Measurements from ENCODE around the gene NEIL3.
"Not testable (repeated sequence)": the region's sequence is repeated elsewhere in the genome, so short reads cannot be mapped to it uniquely, and the experiment has no call there.

NEIL3 gene

DNA sequence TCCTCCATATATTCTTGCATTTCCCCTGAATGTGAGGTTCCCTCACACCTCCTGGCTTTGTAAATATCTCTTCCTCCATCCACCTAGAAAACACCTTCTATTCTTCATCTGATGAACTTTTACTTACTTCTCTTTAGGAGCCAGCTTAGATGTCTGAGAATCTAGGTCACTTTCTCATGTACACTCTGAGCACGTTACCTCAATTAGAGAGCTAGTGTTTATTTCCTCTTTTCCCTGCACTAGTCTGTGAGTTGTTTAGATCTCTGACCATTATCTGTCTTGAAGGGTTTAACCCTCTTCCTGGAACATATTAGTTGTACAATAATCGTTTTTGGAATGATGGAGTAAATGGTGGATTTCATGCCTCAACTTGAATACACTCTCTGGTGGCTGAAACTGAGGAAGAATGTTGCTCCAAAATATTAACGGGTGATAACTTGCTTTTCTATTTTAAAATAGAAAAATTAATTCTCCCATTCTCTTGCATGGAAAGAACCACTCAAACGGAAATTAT lies 8.5 kb upstream of the NEIL3 start:
- DNase-seq (ENCODE audit: low read depth in 2 of 2), result no peak

DNA sequence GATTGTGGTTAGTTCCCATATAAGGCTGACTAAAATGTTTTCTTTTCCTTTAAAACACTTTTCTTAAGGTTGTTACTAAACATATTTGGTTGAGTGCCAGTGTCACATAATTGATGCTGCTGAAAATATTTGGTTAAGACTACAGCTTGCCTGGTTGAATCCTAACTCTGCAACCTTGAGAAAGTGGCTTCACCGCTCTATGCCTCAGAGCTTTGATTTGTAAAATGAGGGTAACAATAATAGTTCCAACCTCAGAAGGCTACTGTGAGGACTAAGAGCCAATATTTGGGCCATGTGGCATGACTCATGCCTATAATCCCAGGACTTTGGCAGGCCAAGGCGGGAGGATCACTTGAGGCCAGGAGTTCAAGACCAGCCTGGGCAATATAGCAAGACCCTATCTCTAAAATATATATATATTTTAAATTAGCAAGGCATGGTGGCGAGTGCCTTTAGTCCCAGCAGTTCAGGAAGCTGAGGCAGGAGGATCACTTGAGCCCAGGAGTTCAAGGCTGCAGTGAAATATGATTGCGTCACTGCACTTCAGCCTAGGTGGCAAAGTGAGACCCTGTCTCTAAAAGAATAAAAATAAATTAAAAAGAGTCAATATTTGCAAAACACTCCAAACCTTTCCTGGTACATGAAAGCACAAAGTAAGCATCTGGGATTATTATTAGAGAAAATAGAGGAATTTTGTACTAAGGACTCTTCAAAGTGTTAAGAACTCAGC lies 7.1 kb upstream of the NEIL3 start:
- DNase-seq (ENCODE audit: low read depth in 2 of 2), result no peak

DNA sequence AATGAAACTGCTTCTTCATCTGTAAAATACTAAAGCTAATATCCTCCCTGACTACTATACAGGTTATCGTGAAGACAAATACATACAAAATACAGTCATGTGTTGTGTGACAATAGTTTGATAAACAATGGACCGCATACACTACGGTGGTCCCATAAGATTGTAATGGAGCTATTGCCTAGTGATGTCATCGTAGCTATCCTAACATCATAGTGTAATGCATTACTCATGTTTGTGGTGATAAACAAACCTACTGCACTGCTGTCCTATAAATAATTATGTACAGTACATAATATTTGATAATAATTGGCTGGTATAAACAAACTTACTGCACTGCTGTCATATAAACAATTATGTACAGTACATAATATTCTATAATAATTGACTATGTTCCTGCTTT lies 5.6 kb upstream of the NEIL3 start:
- DNase-seq (ENCODE audit: low read depth in 2 of 2), result no peak

DNA sequence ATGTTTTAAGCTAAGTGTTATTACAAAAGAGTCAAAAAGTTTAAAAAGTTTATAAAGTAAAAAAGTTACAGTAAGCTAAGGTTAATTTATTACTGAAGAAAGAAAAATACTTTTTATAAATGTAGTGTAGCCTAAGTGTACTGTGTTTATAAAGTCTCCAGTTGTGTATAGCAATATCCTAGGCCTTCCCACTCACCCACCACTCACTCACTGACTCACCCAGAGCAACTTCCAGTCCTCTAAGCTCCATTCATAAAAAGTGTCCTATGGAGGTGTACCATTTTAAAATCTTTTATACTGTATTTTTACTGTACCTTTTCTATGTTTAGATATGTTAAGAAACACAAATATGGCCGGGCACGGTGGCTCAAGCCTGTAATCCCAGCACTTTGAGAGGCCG lies 4.8 kb upstream of the NEIL3 start:
- DNase-seq (ENCODE audit: low read depth in 2 of 2), result not testable (repeated sequence)

DNA sequence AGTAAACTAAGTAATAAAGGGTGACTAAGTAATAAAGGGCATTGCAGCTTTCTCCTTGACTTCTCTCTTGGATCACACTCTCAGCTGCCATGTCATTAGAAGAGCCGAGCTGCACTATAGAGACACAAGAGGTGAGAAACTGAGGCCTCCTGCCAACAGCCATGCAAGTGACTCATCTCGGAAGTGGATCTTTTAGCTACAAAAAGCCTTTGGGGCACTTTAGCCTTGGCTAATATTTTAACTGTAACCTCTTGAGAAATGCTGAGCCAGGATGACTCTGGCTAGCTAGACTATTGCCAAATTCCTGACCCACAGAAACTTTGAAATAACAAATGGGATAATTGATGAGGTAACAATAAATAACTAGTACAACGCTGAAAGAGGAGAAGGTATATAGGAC lies 1.5 kb upstream of the NEIL3 start:
- no peak for DNase-seq (ENCODE audit: low read depth in 2 of 2)

DNA sequence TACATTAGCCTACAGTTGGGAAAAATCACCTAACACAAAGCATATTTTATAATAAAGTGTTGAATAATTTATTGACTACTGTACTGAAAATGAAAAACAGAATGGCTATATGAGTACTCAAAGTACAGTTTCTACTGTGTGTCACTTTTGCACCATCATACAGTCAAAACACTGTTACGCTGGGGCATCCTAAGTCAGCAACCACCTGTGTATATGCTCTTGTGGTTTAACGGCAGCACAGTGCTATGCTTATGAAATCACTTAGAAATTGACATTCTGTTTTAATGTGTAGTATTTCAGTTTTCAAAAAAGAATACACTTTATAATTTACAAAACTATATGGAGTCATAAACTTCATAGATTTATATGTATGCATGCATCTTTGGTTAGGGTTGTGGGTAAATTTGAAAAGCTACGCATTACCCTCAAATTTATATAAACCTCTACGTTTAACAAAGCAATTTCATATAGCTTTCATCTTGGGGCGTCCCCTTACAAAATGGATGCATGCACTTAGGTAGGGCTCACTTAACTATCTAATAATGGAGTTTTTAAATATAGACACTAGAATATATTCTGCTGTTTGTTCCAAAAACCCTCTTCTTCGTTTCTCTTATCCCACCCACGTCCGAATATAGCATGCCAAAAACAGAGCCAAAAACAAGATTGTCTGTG lies 690 bp upstream of the NEIL3 start:
- no peak for DNase-seq (ENCODE audit: low read depth in 2 of 2)

DNA sequence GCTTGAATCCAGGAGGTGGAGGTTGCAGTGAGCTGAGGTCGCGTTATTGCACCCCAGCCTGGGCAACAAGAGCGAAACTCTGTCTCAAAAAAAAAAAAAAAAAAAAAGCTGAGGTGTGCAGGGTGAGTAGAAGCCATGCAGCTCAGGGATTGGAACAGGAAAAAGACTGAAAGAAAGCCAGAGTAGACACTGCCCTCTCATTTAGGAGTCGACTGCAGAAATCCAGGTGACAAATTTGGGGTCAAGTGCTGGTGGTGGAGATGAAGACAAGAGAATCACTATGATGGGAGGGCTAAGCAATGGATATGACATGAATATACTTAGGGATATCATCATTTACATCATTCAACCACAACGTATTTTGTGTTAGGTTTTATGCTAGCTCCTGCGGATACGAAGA lies 1.9 kb downstream of the NEIL3 start:
- no peak for DNase-seq (ENCODE audit: low read depth in 2 of 2)

DNA sequence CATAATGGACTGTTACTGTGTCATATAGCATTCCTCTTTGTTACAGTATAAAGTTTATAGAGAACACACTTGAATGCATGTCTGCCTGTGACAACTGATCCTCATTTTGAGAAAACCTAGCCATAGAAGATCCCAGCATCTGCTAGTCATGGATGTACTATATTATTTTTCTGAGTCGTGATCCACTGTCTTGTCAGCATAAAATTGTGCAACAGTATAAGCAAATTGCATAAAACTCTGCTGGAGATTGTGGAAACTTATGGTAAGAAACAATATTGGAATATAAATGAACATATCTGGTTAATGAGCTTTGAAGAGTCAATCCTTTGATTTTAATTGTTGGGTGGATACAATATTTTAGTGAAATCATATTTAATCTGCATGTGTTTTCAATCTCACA lies 3.6 kb downstream of the NEIL3 start:
- DNase-seq (ENCODE audit: low read depth in 2 of 2), result no peak

DNA sequence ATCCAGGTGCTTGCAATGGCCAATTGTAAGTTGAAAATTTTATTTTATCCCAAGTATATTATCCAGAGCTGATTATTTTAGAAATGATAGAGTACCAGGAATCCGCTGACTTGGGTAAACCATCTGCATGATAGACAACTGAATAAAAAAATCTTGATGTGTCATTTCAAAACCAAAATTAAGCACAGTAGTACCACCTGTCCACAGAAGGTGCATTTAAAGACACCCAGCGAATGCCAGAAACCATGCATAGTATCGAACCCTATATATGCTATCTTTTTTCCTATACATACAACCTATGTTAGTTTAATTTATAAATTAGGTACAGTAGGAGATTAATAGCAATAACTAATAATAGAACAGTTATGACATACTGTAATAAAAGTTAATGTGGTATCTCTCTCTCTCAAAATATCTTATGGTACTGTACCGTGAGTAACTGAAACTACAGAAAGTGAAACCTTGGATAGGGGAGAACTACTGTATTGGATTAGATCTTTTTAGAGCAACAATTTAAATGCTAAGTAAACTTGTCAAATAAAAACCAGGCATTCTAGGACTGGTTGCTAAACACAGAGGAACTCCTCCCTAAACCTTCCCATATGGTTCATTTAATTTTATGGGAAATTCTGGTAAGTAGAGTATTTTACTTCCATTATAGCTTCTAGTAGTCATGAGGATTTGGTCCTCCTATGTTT lies 6.2 kb downstream of the NEIL3 start:
- no peak for DNase-seq (ENCODE audit: low read depth in 2 of 2)

DNA sequence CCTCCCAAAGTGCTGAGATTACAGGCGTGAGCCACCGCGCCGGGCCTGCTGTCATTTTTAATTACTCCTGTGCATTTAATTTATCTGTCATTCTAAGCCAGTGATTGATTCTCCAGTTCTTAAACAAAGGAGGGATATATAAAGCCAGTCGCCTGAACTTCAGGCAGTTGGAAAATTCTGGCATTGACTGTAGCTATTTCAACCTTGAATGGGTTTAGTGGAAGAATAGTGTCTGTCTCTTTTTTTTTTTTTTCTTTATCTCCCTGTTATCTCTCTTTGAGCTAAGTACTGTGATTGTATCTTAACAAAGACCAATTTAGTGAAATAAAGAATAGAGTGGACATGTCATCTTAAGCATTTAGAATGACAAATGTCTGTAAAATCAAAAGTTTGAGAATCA lies 11.0 kb downstream of the NEIL3 start:
- DNase-seq (ENCODE audit: low read depth in 2 of 2), result no peak

DNA sequence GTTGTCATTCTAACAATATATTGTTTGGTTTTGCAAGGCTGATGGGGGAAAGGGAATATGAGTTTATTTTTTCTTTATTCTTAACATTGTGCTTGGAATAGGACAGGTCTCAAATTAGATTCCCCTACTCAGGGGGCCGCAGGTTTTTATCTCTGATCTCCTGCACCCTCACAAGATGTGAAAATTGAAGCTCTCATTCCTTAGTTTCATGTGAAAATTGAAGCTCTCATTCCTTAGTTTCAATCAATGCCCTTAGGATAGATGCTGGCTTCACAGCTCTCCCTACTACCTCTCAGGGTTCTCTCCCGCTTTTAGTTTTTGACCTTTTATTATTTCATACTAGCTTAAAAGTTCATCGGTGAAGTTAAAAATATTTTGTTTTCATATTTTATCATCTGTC lies 12.0 kb downstream of the NEIL3 start:
- DNase-seq (ENCODE audit: low read depth in 2 of 2), result no peak

DNA sequence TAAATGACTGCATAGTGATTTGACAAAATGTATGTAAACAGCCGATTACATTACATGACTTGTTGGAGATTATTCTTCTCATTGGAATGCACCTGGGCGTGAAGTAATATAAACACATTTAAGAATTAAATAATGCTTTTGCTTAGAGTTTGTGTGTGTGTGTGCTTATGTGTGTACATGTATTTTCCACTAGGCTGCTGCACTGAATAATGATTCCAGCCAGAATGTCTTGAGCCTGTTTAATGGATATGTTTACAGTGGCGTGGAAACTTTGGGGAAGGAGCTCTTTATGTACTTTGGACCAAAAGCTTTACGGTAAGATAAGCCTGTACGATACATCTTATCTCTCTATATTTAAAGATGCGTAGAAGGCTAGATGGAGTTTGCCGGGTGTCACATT lies 12.6 kb downstream of the NEIL3 start:
- DNase-seq (ENCODE audit: low read depth in 2 of 2), result no peak

DNA sequence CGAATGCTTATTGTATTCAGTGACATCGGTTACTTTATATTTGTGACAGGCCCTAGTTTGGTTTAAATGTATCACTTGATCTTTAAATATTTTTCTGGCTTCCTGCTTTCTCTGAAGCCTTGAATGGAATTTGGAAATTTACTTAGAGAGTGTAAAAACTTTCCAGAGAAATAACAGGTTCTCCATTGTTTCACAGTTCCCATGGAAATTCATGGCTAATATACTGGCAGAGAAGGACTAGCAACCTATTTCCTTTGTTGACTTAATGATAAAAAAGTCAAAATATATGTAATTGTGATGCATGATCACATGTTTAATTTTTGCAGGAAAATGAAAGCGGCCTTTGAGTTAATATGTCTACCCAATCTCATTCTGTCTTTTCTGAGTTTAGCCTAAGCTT lies 13.2 kb downstream of the NEIL3 start:
- DNase-seq (ENCODE audit: low read depth in 2 of 2), result no peak

DNA sequence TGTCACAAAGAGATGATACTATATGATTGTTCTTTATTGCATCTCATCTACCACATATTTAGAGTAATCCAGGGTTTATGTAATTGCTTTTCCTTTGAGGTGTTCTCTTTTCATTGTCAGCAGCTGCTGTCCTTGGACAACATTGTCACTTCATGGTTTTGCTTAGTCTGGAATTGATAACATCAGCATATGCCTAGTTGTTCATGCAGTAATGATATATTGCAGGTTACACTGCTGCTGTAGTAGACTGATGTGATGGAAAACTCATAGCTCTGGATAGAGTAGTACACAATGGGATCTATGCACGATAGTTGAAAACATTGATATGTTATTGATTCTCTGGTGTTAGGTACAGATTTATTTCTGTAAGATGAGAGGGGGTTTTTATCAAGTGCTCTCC lies 13.7 kb downstream of the NEIL3 start:
- no peak for DNase-seq (ENCODE audit: low read depth in 2 of 2)

DNA sequence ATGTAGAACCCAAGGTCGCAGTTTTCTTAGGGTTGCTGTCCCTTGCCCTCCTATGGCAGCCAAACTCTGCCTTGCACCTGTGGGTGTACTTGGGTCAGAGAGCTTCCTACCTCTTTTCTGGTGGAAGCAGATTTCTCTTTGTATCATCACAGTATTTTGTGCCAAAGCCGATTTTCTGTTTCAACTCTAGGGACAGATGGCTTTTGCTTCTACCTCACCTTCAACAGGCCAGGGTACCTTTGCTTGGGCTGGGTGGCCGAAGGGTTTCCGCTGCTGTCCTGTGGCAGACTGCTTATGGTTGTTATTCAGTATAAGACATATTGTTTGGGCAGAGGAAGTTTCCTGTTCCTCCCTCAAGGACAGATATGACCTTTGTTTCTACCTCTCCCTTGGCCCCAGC lies 22.4 kb downstream of the NEIL3 start:
- no peak for DNase-seq (ENCODE audit: low read depth in 2 of 2)

DNA sequence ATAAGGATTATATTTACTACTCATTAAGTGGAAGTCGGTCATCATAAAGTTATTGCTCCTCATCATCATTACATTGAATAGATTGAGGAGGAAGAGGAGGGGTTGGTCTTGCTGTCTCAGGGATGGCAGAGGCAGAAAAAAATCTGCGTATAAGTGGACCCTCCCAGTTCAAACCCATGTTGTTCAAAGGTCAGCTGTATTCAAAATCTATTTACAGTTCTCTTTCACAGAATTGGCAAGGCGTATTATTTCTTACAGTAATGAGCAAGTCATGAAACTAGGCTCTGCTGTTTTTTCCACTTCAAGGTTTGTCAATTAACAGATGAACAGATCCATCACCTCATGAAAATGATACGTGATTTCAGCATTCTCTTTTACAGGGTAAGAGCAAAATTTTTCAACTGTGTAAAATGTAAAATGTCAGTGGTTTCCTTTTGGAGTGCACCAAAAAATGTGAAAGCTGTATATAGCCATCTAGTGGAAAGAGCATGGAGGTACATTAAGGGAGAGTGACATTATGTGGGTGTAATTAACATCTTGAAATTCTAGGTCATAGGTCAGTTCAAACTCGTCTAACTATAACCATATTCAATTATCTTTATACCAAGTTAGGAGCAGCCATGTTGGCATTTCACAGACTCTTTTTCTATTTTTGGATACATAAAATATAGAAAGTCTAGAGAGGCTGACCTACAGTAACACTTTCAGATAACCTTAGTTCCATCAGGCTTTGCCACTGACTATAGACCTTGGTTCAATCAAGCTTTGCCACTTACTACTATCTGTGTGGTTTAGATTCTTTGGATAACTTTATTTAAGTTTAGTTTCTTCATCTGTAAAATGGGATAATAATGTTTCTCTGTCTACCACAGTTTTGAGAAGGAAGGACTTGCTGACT lies 30.1 kb downstream of the NEIL3 start:
- no peak for DNase-seq (ENCODE audit: low read depth in 2 of 2)

DNA sequence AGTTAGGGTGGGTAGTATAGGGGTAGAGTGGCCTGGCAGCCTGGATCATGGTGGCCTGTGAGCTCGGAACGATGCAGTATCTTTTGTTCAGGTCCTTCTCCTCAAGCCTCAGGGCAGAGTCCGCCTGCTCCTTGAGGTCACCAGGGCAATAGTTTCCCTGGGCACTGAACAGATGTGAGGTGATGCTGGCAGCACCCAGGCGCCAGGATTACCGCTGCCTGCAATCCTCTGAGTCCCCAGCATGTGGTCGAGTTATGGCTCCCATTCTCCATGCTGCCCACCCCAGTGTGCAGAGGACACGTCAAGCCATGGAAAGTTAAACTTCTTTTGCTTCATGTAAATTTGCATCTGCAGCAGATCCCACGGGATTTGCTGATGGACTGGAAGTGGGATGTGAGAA lies 38.7 kb downstream of the NEIL3 start:
- DNase-seq (ENCODE audit: low read depth in 2 of 2), result no peak

DNA sequence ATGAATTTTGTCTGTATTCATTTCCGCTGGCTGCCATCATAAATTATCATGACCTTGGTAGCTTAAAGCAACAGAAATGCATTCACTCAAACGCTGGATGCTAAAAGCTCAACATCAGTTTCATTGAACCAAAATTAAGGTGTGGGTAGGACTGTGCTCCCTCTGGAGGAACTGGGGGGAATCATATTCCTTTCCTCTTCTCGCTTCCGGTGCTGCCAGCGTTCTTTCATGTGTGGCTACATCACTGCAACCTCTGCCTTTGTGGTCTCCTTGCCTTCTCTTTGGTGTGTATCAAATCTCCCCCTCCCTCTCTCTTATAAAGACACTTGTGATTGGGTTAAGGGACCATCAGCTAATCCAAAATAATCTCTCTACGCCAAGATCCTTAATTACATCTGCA lies 39.5 kb downstream of the NEIL3 start:
- no peak for DNase-seq (ENCODE audit: low read depth in 2 of 2)

DNA sequence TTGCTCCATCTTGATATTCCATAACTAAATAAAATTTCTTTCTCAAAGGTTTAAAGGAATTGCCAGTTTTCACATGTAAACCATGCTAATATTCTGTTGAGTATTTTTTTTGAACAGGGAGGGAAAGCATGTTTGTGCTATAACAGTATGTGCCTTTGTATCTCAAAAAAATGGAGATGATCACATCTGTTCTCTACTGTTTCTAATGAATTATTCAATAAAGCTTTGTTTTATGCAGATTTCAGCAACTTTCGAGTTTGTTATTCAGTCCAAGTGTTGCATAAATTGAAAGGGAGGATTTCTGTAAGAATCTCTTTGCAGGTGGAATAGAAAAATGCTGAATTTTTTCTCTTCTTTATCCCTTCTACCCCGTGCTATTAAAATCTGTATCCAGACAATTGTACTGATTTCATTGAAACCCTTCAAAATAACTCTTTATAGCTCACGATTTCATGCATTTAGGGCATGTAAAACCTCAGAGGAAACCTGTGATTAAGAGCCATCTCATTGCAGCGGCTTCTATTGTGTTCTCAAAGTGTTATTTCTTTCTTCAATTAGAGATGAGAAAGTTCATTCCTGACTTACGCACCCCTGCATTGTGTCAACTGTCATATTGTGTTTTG lies 42.1 kb downstream of the NEIL3 start:
- no peak for DNase-seq (ENCODE audit: low read depth in 2 of 2)

DNA sequence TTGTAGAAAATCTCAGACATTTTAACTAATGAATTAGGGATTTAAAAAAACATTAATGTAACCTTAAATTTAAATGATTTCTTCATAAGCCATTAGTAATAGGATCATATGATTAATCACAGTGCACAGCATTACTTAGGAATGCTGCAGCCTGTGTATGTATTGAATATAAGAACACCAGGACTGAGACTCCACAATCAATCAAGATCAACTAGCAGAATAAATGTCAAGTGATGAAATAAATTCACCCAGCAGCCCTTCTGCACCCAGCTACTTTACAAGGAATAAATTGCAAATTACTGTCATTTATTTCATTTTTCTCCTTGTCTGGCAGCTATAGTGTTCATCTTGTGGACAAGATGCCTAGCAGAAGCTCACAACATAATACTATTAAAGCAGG lies 46.5 kb downstream of the NEIL3 start:
- DNase-seq (ENCODE audit: low read depth in 2 of 2), result no peak

DNA sequence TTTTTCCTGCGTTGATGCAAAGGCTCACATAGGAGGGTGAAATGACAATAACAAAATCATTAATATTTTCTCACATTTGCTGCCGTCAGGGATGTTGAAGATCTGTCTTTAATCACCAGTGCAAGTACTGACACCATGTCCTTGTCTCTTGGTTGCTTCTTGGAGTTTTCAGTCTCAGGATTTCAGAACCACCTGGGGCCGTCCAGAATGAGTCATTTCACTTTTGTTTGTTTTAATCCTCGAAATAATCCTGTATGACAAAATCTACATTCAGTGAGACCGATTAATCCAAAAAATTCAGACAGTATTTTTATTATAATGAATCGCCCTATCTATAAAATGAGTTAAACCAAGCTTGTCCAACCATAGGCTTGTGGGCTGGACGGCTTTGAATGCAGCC lies 47.2 kb downstream of the NEIL3 start:
- DNase-seq (ENCODE audit: low read depth in 2 of 2), result no peak

DNA sequence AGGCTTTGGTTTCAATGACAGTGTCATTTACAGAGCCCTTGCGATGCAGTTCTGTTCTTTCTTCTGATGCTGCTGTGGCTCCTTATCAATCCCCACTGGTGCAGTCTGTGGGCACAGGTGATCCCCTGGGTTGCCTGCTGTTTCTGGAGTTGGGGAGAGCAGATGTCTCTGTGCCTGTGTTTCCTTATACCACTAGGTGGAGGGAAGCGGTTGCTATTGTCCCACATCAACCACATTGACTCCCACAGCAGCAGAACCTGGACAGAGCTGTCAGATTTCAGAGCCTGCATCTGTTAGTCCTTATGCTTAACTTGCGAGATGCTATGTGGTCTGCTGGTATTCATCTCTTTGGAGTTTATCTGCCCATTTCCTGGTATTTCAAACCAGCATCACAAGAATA lies 57.7 kb downstream of the NEIL3 start:
- no peak for DNase-seq (ENCODE audit: low read depth in 2 of 2)

Data from stimulated activated CD8-positive, alpha-beta memory T cell treated with anti-CD3 and anti-CD28 coated beads, Interleukin-15, amount 100 ng/mL, for 48 hours (primary cell).